NCI-H128 (cell line): ENCODE results near the gene LVRN.

ENCODE experiments used
- DNase-seq: peaks from one replicate; lab custom pipeline; 2025; ENCODE audit not compliant: unreplicated experiment; lab: John Stamatoyannopoulos, UW

LVRN gene

GRCh38 chr5:116023619-116024018 is 61.3 kb downstream of the LVRN start:
- no peak for DNase-seq

DNA sequence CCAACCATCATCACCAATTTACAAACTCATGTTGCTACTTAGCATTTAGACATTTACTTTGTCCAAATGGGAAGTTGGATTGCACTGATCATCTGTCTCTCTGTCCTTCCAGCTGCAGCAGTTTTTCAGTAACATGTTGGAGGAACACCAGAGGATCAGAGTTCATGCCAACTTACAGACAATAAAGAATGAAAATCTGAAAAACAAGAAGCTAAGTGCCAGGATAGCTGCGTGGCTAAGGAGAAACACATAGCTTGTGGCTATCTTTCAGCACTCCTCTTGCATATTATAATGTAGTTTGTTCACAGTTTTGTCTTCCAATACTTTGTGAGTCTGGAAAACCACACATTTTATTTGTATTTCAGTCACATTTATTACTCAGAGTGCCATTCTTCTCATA is 63.6 kb downstream of the LVRN start:
- DNase-seq, result no peak

GRCh38 chr5:116032094-116032517 is 69.8 kb downstream of the LVRN start, which contains the start of gene ARL14EPL:
TSS of gene ARL14EPL (plus strand) at chr5:116032472. CDS start at chr5:116051466, 18,994 bp downstream.
- DNase-seq, result no peak

GRCh38 chr5:116032991-116033390 is 70.7 kb downstream of the LVRN start:
- no peak for DNase-seq

GRCh38 chr5:116035123-116035522 is 72.8 kb downstream of the LVRN start:
- no peak for DNase-seq

DNA sequence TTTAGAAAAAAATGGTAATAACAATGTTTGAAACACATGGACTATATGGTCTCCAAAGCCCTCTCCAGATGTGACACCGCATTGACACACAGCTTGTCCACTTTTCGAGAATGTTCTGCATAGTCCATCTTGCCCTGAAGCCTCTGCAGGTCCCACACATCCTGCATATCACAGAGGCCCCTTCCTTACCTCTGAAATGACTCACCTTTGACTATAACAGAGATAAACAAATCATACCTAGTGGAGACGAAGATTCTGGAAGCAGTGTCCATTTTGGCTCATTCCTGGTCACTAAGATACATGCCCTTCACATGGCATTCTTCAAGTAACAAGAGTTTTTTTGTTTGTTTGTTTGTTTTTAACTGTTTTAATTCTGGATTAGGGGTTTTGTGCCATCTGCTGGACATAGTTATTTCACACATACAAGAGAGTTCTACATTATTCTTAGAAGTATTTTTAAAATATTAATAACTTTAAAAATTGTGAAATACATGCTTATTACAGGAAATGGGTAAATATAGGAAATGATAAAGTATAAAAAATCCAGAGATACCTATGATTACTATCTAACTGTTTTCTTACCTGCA is 75.1 kb downstream of the LVRN start:
- no peak for DNase-seq

DNA sequence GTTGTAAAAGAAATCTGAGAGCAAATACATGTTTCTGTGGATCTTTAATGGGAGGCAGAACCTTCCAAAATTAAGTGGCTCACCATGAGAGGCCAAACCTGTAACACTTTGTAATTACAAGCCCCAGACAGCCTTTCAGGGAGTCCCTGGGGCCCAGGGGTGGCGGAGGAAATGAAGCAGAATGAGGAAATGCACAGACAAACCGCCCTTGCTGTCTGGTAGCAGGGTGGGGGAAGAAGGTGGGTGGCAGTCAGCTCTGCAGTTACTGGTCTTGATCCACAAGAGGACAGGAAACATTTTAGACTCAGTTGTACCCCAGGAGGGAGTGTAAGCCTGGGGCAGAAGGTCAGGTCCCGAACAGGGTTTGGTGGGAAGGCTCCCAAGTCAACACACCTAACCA is 76.5 kb downstream of the LVRN start:
- DNase-seq, result no peak

- DNase-seq, result no peak
These were observed 80.1 kb downstream of the LVRN start for GRCh38 chr5:116042375-116042774.

GRCh38 chr5:116044073-116044472 is 81.8 kb downstream of the LVRN start:
- no peak for DNase-seq

- no peak for DNase-seq
These were observed 83.5 kb downstream of the LVRN start for GRCh38 chr5:116045821-116046220.

- no peak for DNase-seq
These were observed 84.0 kb downstream of the LVRN start for GRCh38 chr5:116046261-116046660.

- DNase-seq, result no peak
These were observed 84.5 kb downstream of the LVRN start for GRCh38 chr5:116046823-116047222.

- no peak for DNase-seq
These were observed 96.2 kb downstream of the LVRN start for GRCh38 chr5:116058346-116058936.

DNA sequence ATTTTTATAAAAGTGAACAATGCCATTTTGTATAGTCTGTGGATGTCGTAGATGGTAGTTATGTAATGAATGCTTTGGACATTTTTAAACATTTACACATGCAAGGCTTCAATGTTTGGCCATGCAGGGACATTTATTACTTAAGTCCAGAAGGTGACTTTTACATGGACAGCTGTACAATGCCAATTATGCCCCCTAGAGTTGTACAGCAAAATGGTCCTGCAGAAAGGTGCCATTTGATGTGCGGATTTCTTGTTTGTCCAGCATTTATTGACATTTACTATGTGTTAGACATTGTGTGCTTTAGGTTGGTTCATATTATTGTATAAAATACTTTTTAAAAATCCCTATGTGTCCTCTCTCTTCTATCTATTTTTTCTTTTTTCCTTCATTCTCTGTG is 100.1 kb downstream of the LVRN start:
- no peak for DNase-seq

- DNase-seq, result no peak
These were observed 101.7 kb downstream of the LVRN start for GRCh38 chr5:116063950-116064349.

DNA sequence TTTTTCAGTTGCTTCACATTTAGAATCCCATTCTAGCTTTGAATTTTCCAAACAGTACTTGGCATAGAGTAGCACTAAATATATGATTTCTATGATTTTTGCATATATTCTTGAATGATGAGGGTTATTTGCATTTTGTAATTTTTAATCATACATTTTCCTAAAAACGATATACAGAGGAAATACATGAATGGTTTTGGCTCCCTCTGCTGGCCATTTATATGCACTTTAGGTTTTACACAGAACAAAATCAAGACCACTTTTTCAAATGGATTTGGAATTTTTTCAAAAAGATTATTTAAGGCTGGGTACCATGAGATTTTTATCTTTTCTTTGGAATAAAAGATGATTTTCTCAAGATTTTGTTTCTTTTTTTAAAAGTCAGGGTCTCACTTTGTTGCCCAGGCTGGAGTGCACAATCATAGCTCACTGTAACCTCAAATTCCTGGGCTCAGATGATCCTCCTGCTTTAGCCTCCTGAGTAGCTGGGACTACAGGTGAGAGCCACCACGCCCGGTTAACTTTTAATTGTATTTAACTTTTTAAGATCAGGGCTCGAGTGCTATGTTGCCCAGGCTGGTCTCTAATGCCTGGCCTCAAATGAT is 105.9 kb downstream of the LVRN start:
- no peak for DNase-seq

DNA sequence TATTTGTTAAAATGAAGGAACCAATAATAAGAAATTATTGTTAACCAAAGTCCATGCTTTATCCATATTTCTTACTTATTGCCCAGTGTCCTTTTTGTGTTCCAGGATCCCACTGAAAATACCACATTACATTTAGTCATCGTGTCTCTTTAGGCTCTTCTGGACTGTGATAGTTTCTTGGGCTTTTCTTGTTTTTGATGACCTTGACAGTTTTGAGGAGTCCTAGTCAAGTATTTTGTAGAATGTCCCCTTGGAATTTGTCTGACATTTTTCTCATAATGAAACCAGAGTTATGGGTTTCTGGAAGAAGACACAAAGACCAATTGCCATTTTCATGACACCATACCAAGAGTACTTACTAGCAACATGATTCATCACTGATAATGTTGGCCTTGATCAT is 108.9 kb downstream of the LVRN start:
- no peak for DNase-seq

DNA sequence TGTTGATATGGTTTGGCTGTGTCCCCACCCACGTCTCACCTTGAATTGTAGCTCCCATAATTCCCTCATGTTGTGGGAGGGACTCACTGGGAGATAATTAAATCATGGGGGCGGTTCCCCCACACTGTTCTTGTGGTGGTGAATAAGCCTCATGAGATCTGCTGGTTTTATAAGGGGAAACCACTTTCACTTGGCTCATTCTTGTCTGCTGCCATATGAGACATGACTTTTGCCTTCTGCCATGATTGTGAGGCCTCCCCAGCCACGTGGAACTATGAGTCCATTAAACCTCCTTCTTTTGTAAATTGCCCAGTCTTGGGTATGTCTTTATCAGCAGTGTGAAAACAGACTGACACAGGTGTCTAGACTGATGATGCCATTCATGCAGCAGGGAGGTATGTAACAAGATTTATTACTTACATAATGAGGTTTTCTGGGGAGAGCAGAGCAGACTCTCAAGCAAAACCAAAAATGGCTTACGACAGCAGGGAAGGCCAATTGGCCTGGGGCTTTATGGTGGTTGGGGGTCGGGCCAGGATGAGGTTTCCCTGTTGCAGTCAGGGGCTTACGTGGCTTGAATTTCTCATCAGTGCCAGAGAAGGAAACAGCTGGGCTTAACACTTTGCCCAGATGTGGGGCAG is 113.0 kb downstream of the LVRN start:
- no peak for DNase-seq

DNA sequence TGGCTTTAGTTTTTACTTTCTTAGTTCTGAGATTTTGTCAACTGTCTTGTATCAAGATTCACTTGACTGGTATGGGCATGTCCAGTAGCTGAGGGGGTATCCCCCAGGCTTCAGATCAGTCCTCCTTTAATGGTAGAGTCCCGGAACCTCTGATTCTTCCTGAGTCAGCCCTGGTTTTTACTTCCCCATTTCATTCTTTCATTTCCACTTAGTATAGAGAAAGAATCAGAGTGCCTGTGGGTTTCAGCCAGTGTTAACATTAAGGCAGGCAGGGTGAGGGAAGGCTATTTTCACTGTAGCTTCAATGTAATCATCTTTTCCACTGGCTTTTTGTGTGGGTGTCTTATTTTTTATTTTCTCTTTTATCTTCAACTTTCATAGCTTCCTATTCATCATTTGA is 114.2 kb downstream of the LVRN start:
- no peak for DNase-seq
